Heart right ventricle (tissue), 16 donors: ENCODE measurements around the gene KLHDC10. TPM values are rescaled to one million over a fixed set of nuclear protein-coding genes. Genes with fewer than 3 reads are reported as not detected.
"Not testable (repeated sequence)": the region's sequence is repeated elsewhere in the genome, so short reads cannot be mapped to it uniquely, and the experiment has no call there.

Experiments
- ATAC-seq, 8 donors: fragments of 200-7000 bp; cut with Tn5 transposase; one replicate each; pipeline ENCODE4 v1.9.1; 2020; ENCODE audit warnings: mild to moderate bottlenecking in 8 of 8, moderate library complexity in 8 of 8, moderate number of reproducible peaks in 1 of 8
- DNase-seq, 2 donors: peaks; one replicate each; pipeline ENCODE4 v3.0.0-alpha.2; 2020
- H3K27ac ChIP-seq, 10 donors: fragments of 200-600 bp; sonication (generic) in 2 of 10; one replicate each; pipeline versions ENCODE4 v1.5.0 to v1.8.0; 2020 to 2022; ENCODE audit warnings: mild to moderate bottlenecking in 3 of 10
- H3K27me3 ChIP-seq, 7 donors: fragments of 200-600 bp; one replicate each; pipeline ENCODE4 v1.8.0; 2021 to 2022; ENCODE audit warnings: mild to moderate bottlenecking in 2 of 7
- H3K36me3 ChIP-seq, 9 donors: fragments of 200-600 bp; sonication (generic) in 1 of 9; one replicate each; pipeline versions ENCODE4 v1.5.0 to v1.8.0; 2020 to 2022; ENCODE audit warnings: mild to moderate bottlenecking in 2 of 9
- H3K4me1 ChIP-seq, 9 donors: fragments of 200-600 bp; sonication (generic) in 1 of 9; one replicate each; pipeline versions ENCODE4 v1.5.0 to v1.8.0; 2020 to 2022; ENCODE audit warnings: mild to moderate bottlenecking in 4 of 9
- H3K4me3 ChIP-seq, 10 donors: fragments of 200-600 bp; sonication (generic) in 2 of 10; one replicate each; pipeline versions ENCODE4 v1.5.0 to v1.8.0; 2020 to 2022; ENCODE audit warnings: mild to moderate bottlenecking in 7 of 10, moderate library complexity in 2 of 10
- H3K9me3 ChIP-seq, 11 donors: fragments of 200-600 bp in 10 of 11; sonication (generic) in 2 of 11; one replicate each; pipeline versions ENCODE4 v1.5.0 to v1.8.0; 2013 to 2022; ENCODE audit warnings: mild to moderate bottlenecking in 2 of 11, control low read depth in 1 of 11, moderate library complexity in 1 of 11
- CTCF ChIP-seq, 9 donors: fragments of 200-600 bp; sonication (generic) in 2 of 9; IDR thresholded peaks; one replicate each; pipeline versions ENCODE4 v1.5.0 to v1.8.0; 2021 to 2022; ENCODE audit warnings: antibody characterized with exemption in 9 of 9, mild to moderate bottlenecking in 5 of 9, moderate library complexity in 1 of 9
- WGBS, 2 donors: extraction: QIAGEN DNeasy Blood & Tissue Kit; methylation state at CpG; one replicate each; pipeline ENCODE4 v1.1.7; 2013; ENCODE audit warnings: inconsistent platforms in 1 of 2; 5-methylcytosine and 5-hydroxymethylcytosine counted together
- intact Hi-C, 10 donors: fragments of 100-400 bp; cut with DNase I; formaldehyde crosslinking; loops; one replicate each; pipeline versions ENCODE4 v1.11.1 to v1.14.2; 2022
- polyA plus RNA-seq, 2 donors: library from polyadenylated mRNA; stranded (reverse); fragments of 200-250 nt; gene quantifications; one replicate each; pipeline ENCODE4 v1.2.3, GENCODE V29; 2013
- total RNA-seq, 10 donors: library from RNA; stranded (reverse); fragmentation: NEBNext Ultra II Directional in 3 of 10; extraction: Animal tissue kit (Norgen Biotek cat#: 25700) in 3 of 10; gene quantifications; one replicate each; pipeline versions ENCODE4 v1.2.1 to v1.2.4, GENCODE V29; 2021 to 2023
- donor health status: Arrhythmogenic right ventricular cardiomyopathy.
- donor health status: ischemic (EF 13 %, LVEDD 7.1; RV severe dilation, severe dysfunction).
- donor health status: healthy with polysubstance abuse.
- donor health status: DM: no; HTN: yes; CAD: no.
- donor health status: DM: no; HTN: no; CAD: no.
- donor health status: ischemic (EF 25% LVEDD 6.9; RV normal size, moderate dysfunction).
- donor health status: ischemic (EF 25% LVEDD 5.7; RV mildly dilated, moderate dysfunction).
- donor health status: healthy.
- donor health status: DM: yes; HTN: yes; CAD: no.
- donor health status: Ischemic cardiomyopathy.
- donor health status: ischemic (EF 35%, LVEDD 5.7; RV mildly dilated, moderate dysfunction).
- donor health status: nonischemic (EF 11% LVEDD 7.7; RV severe dilation, severe dysfunction).
- donor health status: DM: yes; HTN: yes; CAD: no.
- donor health status: PGD.
- donor health status: ischemic (EF 29% LVEDD 5.4; RV normal size, mild dysfunction).
- donor health status: nonischemic (EF 23%, LVEDD 6.1; RV moderate dilation, normal function).

Gene KLHDC10
- total and polyA plus RNA-seq, 12 donors: 9.1 to 33.7 (median 28.1) TPM

- WGBS, 2 donors: 89 to 94% methylated on average over 3 of the region's 3 CpGs
- ATAC-seq: no peak
- intact Hi-C loops: no loop called here
- Histone ChIP-seq H3K9me3 (no peaks in the 10 kb centered on the region), H3K36me3 (peaks cover 0 to 13% (median 0%) of the 10 kb centered on the region in 9 donors), H3K27ac (no peak overlapping the region), H3K4me1 (peaks cover 0 to 20% (median 16%) of the 10 kb centered on the region in 9 donors), H3K4me3 (no peak overlapping the region), H3K27me3 (no peaks in the 10 kb centered on the region)
- no peak for DNase-seq
- TF ChIP-seq CTCF (IDR thresholded peaks at IDR 0.05): no peak
Measured at GRCh38 chr7:130143986-130144311, 73.6 kb downstream of the KLHDC10 start.

GRCh38 chr7:130144312-130145171 lies 74.2 kb downstream of the KLHDC10 start:
- H3K27ac ChIP-seq: no peak overlapping the region
- TF ChIP-seq CTCF (IDR thresholded peaks at IDR 0.05): no peak
- 68% methylated on average over 14 of the region's 14 CpGs for WGBS, 2 donors
- DNase-seq (no peak), ATAC-seq (no peak)
- H3K4me1 ChIP-seq: peaks cover 0 to 20% (median 16%) of the 10 kb centered on the region in 9 donors
- peaks cover 0 to 7% (median 0%) of the 10 kb centered on the region in 9 donors for H3K36me3 ChIP-seq
- intact Hi-C loops: no loop called here
- H3K27me3 ChIP-seq: no peaks in the 10 kb centered on the region
- no peaks in the 10 kb centered on the region for H3K9me3 ChIP-seq
- no peak overlapping the region for H3K4me3 ChIP-seq

GRCh38 chr7:130145424-130146100 lies 75.2 kb downstream of the KLHDC10 start:
- Histone ChIP-seq H3K27me3 (no peaks in the 10 kb centered on the region), H3K27ac (no peak overlapping the region), H3K4me1 (peaks cover 0 to 21% (median 16%) of the 10 kb centered on the region in 9 donors), H3K4me3 (no peak overlapping the region), H3K36me3 (no peaks in the 10 kb centered on the region), H3K9me3 (no peaks in the 10 kb centered on the region)
- ATAC-seq: no peak
- DNase-seq: no peak
- no peak for TF ChIP-seq CTCF (IDR thresholded peaks at IDR 0.05)
- intact Hi-C loops: no loop called here
- 91 to 93% methylated on average over 14 of the region's 14 CpGs for WGBS, 2 donors

- WGBS, 2 donors: 93 to 95% methylated on average over 5 of the region's 5 CpGs
- H3K27me3 ChIP-seq, ATAC-seq, DNase-seq, H3K4me3 ChIP-seq, intact Hi-C loops, H3K9me3 ChIP-seq, H3K27ac ChIP-seq, H3K36me3 ChIP-seq: not testable (repeated sequence)
- H3K4me1 ChIP-seq: peaks cover 0 to 15% (median 12%) of the 10 kb centered on the region in 9 donors
Measured at GRCh38 chr7:130146142-130146541, 75.8 kb downstream of the KLHDC10 start.
